ENCODE measurements around the gene COX8A. TPM values are rescaled to one million over a fixed set of nuclear protein-coding genes. Genes with fewer than 3 reads are reported as not detected.

COX8A gene
- total RNA-seq, 1 donor from 2014 or later, result 389 TPM

GRCh38 chr11:64001484-64002420 is 27.3 kb downstream of the COX8A start:
- Mint-ChIP-seq H3K9me3 (no peaks in the 10 kb centered on the region), H3K4me3 (peak overlapping the region; percentile 49), H3K36me3 (ENCODE audit: low read depth) (peaks cover 3% of the 10 kb centered on the region), H3K4me1 (peaks cover 21% of the 10 kb centered on the region), H3K27ac (ENCODE audit: unreplicated experiment) (no peak overlapping the region), H3K27me3 (ENCODE audit: low read depth) (peaks cover 25% of the 10 kb centered on the region)
- DNase-seq (ENCODE audit: low read depth, low spot score), result no peak
- TF ChIP-seq CTCF (conservative IDR thresholded peaks at IDR 0.05), result no peak

GRCh38 chr11:64003807-64004589 is 29.6 kb downstream of the COX8A start:
- Mint-ChIP-seq H3K4me3 (peak overlapping the region; percentile 15), H3K4me1 (peaks cover 29% of the 10 kb centered on the region), H3K27ac (ENCODE audit: unreplicated experiment) (no peak overlapping the region), H3K36me3 (ENCODE audit: low read depth) (no peaks in the 10 kb centered on the region), H3K9me3 (no peaks in the 10 kb centered on the region), H3K27me3 (ENCODE audit: low read depth) (peaks cover 39% of the 10 kb centered on the region)
- DNase-seq (ENCODE audit: low read depth, low spot score), result no peak
- TF ChIP-seq CTCF (conservative IDR thresholded peaks at IDR 0.05), result no peak

GRCh38 chr11:64004590-64004984 is 30.2 kb downstream of the COX8A start:
- DNase-seq (ENCODE audit: low read depth, low spot score), result no peak
- Mint-ChIP-seq H3K27ac (ENCODE audit: unreplicated experiment) (no peak overlapping the region), H3K27me3 (ENCODE audit: low read depth) (peaks cover 42% of the 10 kb centered on the region), H3K4me3 (no peak overlapping the region), H3K4me1 (peaks cover 29% of the 10 kb centered on the region), H3K36me3 (ENCODE audit: low read depth) (no peaks in the 10 kb centered on the region), H3K9me3 (no peaks in the 10 kb centered on the region)
- no peak for TF ChIP-seq CTCF (conservative IDR thresholded peaks at IDR 0.05)

- H3K9me3 Mint-ChIP-seq, result no peaks in the 10 kb centered on the region
- TF ChIP-seq CTCF (conservative IDR thresholded peaks at IDR 0.05), result no peak
- no peak overlapping the region for H3K27ac Mint-ChIP-seq (ENCODE audit: unreplicated experiment)
- H3K27me3 Mint-ChIP-seq (ENCODE audit: low read depth), result peaks cover 42% of the 10 kb centered on the region
- H3K4me3 Mint-ChIP-seq, result no peak overlapping the region
- no peak for DNase-seq (ENCODE audit: low read depth, low spot score)
- H3K4me1 Mint-ChIP-seq, result peaks cover 29% of the 10 kb centered on the region
- H3K36me3 Mint-ChIP-seq (ENCODE audit: low read depth), result no peaks in the 10 kb centered on the region
These were observed 31.3 kb downstream of the COX8A start for GRCh38 chr11:64005691-64006090.

- Mint-ChIP-seq H3K4me3 (peak overlapping the region; percentile 56), H3K27me3 (ENCODE audit: low read depth) (peaks cover 42% of the 10 kb centered on the region), H3K4me1 (peaks cover 29% of the 10 kb centered on the region), H3K9me3 (no peaks in the 10 kb centered on the region), H3K36me3 (ENCODE audit: low read depth) (no peaks in the 10 kb centered on the region), H3K27ac (ENCODE audit: unreplicated experiment) (no peak overlapping the region)
- no peak for TF ChIP-seq CTCF (conservative IDR thresholded peaks at IDR 0.05)
- no peak for DNase-seq (ENCODE audit: low read depth, low spot score)
These were observed 32.0 kb downstream of the COX8A start for GRCh38 chr11:64006398-64006797.
